SK-N-SH (cell line): Measurements from ENCODE around the gene SHE. TPM values are rescaled to one million over a fixed set of nuclear protein-coding genes. Genes with fewer than 3 reads are reported as not detected.

Source experiments
- CTCF ChIA-PET: fragments of 300-600, 350-600 bp; formaldehyde crosslinking; extraction: SDS; loops from one replicate; lab custom pipeline; 2021; lab: Yijun Ruan, JAX
- POLR2A ChIA-PET: fragments of 350-600 bp; sonication (Branson Sonifier 250); formaldehyde crosslinking; extraction: SDS; loops from one replicate; lab custom pipeline; 2020; ENCODE audit warnings: antibody characterized with exemption, inconsistent platforms; lab: Yijun Ruan, JAX
- DNase-seq: peaks from one replicate; pipeline ENCODE4 v3.0.0; 2012
- H2AFZ ChIP-seq: fragments of 200-600 bp; sonication (generic); 2 replicates; pipeline ENCODE4 v1.8.1; 2016; ENCODE audit warnings: antibody characterized with exemption, mild to moderate bottlenecking, low read depth
- H3F3A ChIP-seq: fragments of 200-600 bp; sonication (generic); replicated peaks from 2 replicates; pipeline ENCODE3; 2016; ENCODE audit warnings: antibody characterized with exemption, mild to moderate bottlenecking; ENCODE audit not compliant: insufficient read depth
- H3K27ac ChIP-seq, 2 experiments: fragments of 200-500 bp in 1 of 2; fragments of 200-600 bp in 1 of 2; sonication (Bioruptor generic) in 1 of 2; sonication (generic), shearing (Covaris generic) in 1 of 2; 2 replicates each; pipeline versions ENCODE4 v1.5.1 to v1.6.1; 2014 to 2016; ENCODE audit warnings: low read depth in 2 of 2, inconsistent platforms in 1 of 2, low read length in 1 of 2, mild to moderate bottlenecking in 1 of 2, mixed read lengths in 1 of 2
- H3K27me3 ChIP-seq: fragments of 200-600 bp; sonication (generic), shearing (Covaris generic); 2 replicates; pipeline ENCODE4 v1.6.1; 2016; ENCODE audit warnings: mixed run types; ENCODE audit not compliant: insufficient read depth
- H3K36me3 ChIP-seq, 2 experiments: fragments of 200-500 bp in 1 of 2; fragments of 200-600 bp in 1 of 2; sonication (Bioruptor generic) in 1 of 2; sonication (generic) in 1 of 2; replicated peaks in 1 of 2; 2 replicates each; pipeline versions ENCODE3 to v1.5.1; 2014 to 2016; ENCODE audit warnings: low read length in 1 of 2, mild to moderate bottlenecking in 1 of 2; ENCODE audit not compliant: insufficient read depth in 2 of 2, control insufficient read depth in 1 of 2
- H3K4me1 ChIP-seq, 2 experiments: fragments of 200-500 bp in 1 of 2; fragments of 200-600 bp in 1 of 2; sonication (Bioruptor generic) in 1 of 2; sonication (generic), shearing (Covaris generic) in 1 of 2; 2 replicates each; pipeline versions ENCODE4 v1.5.1 to v1.6.1; 2014 to 2016; ENCODE audit warnings: low read depth in 1 of 2, low read length in 1 of 2, mixed run types in 1 of 2; ENCODE audit not compliant: insufficient read depth in 2 of 2, control insufficient read depth in 1 of 2
- H3K4me2 ChIP-seq: fragments of 200-600 bp; sonication (generic), shearing (Covaris generic); 2 replicates; pipeline ENCODE4 v1.6.1; 2017; ENCODE audit warnings: mixed run types
- H3K4me3 ChIP-seq, 2 experiments: fragments of 200-500 bp in 1 of 2; fragments of 200-600 bp in 1 of 2; sonication (Bioruptor generic) in 1 of 2; sonication (generic), shearing (Covaris generic) in 1 of 2; 2 replicates each; pipeline versions ENCODE4 v1.5.1 to v1.8.1; 2014 to 2016; ENCODE audit warnings: low read depth in 2 of 2, inconsistent platforms in 1 of 2, low read length in 1 of 2, mild to moderate bottlenecking in 1 of 2, mixed read lengths in 1 of 2, moderate library complexity in 1 of 2
- H3K79me2 ChIP-seq: fragments of 200-600 bp; sonication (generic); 2 replicates; pipeline ENCODE4 v1.8.1; 2017; ENCODE audit warnings: mild to moderate bottlenecking; ENCODE audit not compliant: insufficient read depth
- H3K9ac ChIP-seq: fragments of 200-600 bp; sonication (generic); 2 replicates; pipeline ENCODE4 v1.6.1; 2017; ENCODE audit warnings: mixed run types
- H3K9me2 ChIP-seq: fragments of 200-600 bp; sonication (generic); 2 replicates; pipeline ENCODE4 v1.6.1; 2017; ENCODE audit warnings: mixed run types
- H3K9me3 ChIP-seq: fragments of 200-600 bp; sonication (generic); 2 replicates; pipeline ENCODE4 v1.6.1; 2017; ENCODE audit warnings: mixed run types, mild to moderate bottlenecking, moderate library complexity
- H4K20me1 ChIP-seq: fragments of 200-600 bp; sonication (generic); 2 replicates; pipeline ENCODE4 v1.6.1; 2017; ENCODE audit warnings: mild to moderate bottlenecking, mixed run types; ENCODE audit not compliant: insufficient read depth
- ELF1 ChIP-seq: IDR thresholded peaks from 2 replicates; pipeline ENCODE4 v1.4.0; 2012
- EZH2phosphoT487 ChIP-seq: fragments of 200-600 bp; sonication (generic); IDR thresholded peaks from 2 replicates; pipeline ENCODE4 v1.6.1; 2017; ENCODE audit warnings: low read depth, mixed run types, mild to moderate bottlenecking, antibody characterized with exemption, moderate library complexity, borderline replicate concordance
- FOSL2 ChIP-seq: IDR thresholded peaks from 2 replicates; pipeline ENCODE4 v1.4.0; 2012; ENCODE audit warnings: low read depth, mild to moderate bottlenecking, moderate library complexity, borderline replicate concordance
- FOXJ3 ChIP-seq: sonication (generic); formaldehyde crosslinking; IDR thresholded peaks from 2 replicates; pipeline ENCODE4 v1.5.1; 2020; ENCODE audit warnings: mild to moderate bottlenecking, missing genetic modification reagents
- FOXM1 ChIP-seq: IDR thresholded peaks from 2 replicates; pipeline ENCODE4 v1.4.0; 2012; ENCODE audit warnings: low read depth, mild to moderate bottlenecking
- GATA2 ChIP-seq: sonication (generic); formaldehyde crosslinking; IDR thresholded peaks from 2 replicates; pipeline ENCODE4 v1.5.0; 2020; ENCODE audit warnings: mild to moderate bottlenecking, missing genetic modification reagents
- MAX ChIP-seq: IDR thresholded peaks from 2 replicates; pipeline ENCODE4 v1.4.0; 2012; ENCODE audit warnings: low read depth
- MEF2A ChIP-seq: IDR thresholded peaks from 2 replicates; pipeline ENCODE4 v1.4.0; 2012; ENCODE audit warnings: low read depth, borderline replicate concordance
- MXI1 ChIP-seq: IDR thresholded peaks from 2 replicates; pipeline ENCODE4 v1.6.1; 2012; ENCODE audit warnings: mild to moderate bottlenecking, low read depth, low read length, improper control_type of control experiment
- NRF1 ChIP-seq: IDR thresholded peaks from 2 replicates; pipeline ENCODE4 v1.6.1; 2012; ENCODE audit warnings: low read depth, mild to moderate bottlenecking, low read length
- POLR2AphosphoS5 ChIP-seq: IDR thresholded peaks from 2 replicates; pipeline ENCODE4 v1.6.1; 2012; ENCODE audit warnings: low read depth, low read length
- RAD21 ChIP-seq: IDR thresholded peaks from 2 replicates; pipeline ENCODE4 v1.6.1; 2012; ENCODE audit warnings: mild to moderate bottlenecking, low read length
- SMC3 ChIP-seq: IDR thresholded peaks from 2 replicates; pipeline ENCODE4 v1.6.1; 2012; ENCODE audit warnings: low read depth, low read length, improper control_type of control experiment
- TAF1 ChIP-seq: IDR thresholded peaks from 2 replicates; pipeline ENCODE4 v1.6.1; 2012; ENCODE audit warnings: low read depth, mild to moderate bottlenecking, low read length, moderate library complexity, borderline replicate concordance
- TCF12 ChIP-seq: IDR thresholded peaks from 2 replicates; pipeline ENCODE4 v1.4.0; 2012
- TEAD4 ChIP-seq: IDR thresholded peaks from 2 replicates; pipeline ENCODE4 v1.4.0; 2012; ENCODE audit warnings: mild to moderate bottlenecking, borderline replicate concordance; ENCODE audit not compliant: insufficient read depth
- USF1 ChIP-seq: IDR thresholded peaks from 2 replicates; pipeline ENCODE4 v1.4.0; 2012; ENCODE audit warnings: low read depth, borderline replicate concordance
- USF2 ChIP-seq: fragments of 150-350 bp; IDR thresholded peaks from 2 replicates; pipeline ENCODE4 v1.6.1; 2017; ENCODE audit warnings: antibody characterized with exemption, low read length, low read depth, borderline replicate concordance
- YY1 ChIP-seq: IDR thresholded peaks from 2 replicates; pipeline ENCODE4 v1.4.0; 2012; ENCODE audit warnings: low read depth, mild to moderate bottlenecking
- WGBS: methylation state at CpG from one replicate; pipeline ENCODE4 v1.1.6; 2017; ENCODE audit warnings: low lambda C conversion rate; 5-methylcytosine and 5-hydroxymethylcytosine counted together
- polyA plus RNA-seq, 3 experiments: library from polyadenylated mRNA; depleted of rRNA; stranded (reverse); fragments of >200 nt; gene quantifications; 2 replicates each; pipeline ENCODE4 v1.2.3, GENCODE V29; 2012

SHE gene
- polyA plus RNA-seq, 1 of the 3 experiments (the other 2 are of a cell fraction), result not detected

GRCh38 chr1:154453574-154454352 is 48.4 kb downstream of the SHE start:
- WGBS, result 69% methylated on average over 5 of the region's 5 CpGs
- H3K9me2 ChIP-seq, result no peaks in the 10 kb centered on the region
- no peaks in the 10 kb centered on the region for H3K27me3 ChIP-seq
- H3K9me3 ChIP-seq, result no peaks in the 10 kb centered on the region
- CTCF ChIA-PET, result interaction anchor here (1.2 kb wide), 1 partner anchor 26 kb away, joined by 5 read pairs; no protein-coding TSS in a partner anchor
- no peak overlapping the region for H3K27ac ChIP-seq
- no peak overlapping the region for H3K4me3 ChIP-seq
- no peaks in the 10 kb centered on the region for H3F3A ChIP-seq
- no peak for TF ChIP-seq MAX
- no peak for TF ChIP-seq RAD21
- TF ChIP-seq TAF1, result no peak
- TF ChIP-seq GATA2 (CRISPR knock-in tag), result no peak
- TF ChIP-seq FOXM1, result no peak
- TF ChIP-seq MEF2A, result no peak
- TF ChIP-seq EZH2phosphoT487, result no peak
- no peak for TF ChIP-seq SMC3
- TF ChIP-seq, all 33 proteins: peak for 0
- Histone ChIP-seq H3K4me2 (no peak overlapping the region), H4K20me1 (no peaks in the 10 kb centered on the region), H3K9ac (no peak overlapping the region), H3K36me3 (no peaks in the 10 kb centered on the region), H3K79me2 (no peaks in the 10 kb centered on the region), H3K4me1 (0 out of 4 replicates have a peak, but pooled peaks cover 0 to 6% of the 10 kb centered on the region in 2 experiments), H2AFZ (peak overlapping the region; percentile 38; the same call in 1 of the 2 replicates)
- POLR2A ChIA-PET, result no interaction called here
- DNase-seq, result no peak

GRCh38 chr1:154453161-154453560 is 49.1 kb downstream of the SHE start:
- no peaks in the 10 kb centered on the region for H3K36me3 ChIP-seq
- DNase-seq, result no peak
- H3K4me1 ChIP-seq, result peaks cover under 1 to 6% of the 10 kb centered on the region in 2 experiments; a peak in 1 of 4 replicates
- no peaks in the 10 kb centered on the region for H3K9me2 ChIP-seq
- 96% methylated on average over 5 of the region's 5 CpGs for WGBS
- peak overlapping the region; percentile 38; the same call in 1 of the 2 replicates for H2AFZ ChIP-seq
- POLR2A ChIA-PET, result no interaction called here
- no peak for TF ChIP-seq FOSL2
- TF ChIP-seq NRF1, result no peak
- TF ChIP-seq USF2, result no peak
- no peak for TF ChIP-seq TEAD4
- no peak for TF ChIP-seq FOXJ3
- TF ChIP-seq USF1, result no peak
- no peak for TF ChIP-seq ELF1
- no peak for TF ChIP-seq MXI1
- no peak for TF ChIP-seq YY1
- no peak for TF ChIP-seq TCF12
- no peak for TF ChIP-seq POLR2AphosphoS5
- no peak for TF ChIP-seq FOXM1
- H4K20me1 ChIP-seq, result no peaks in the 10 kb centered on the region
- CTCF ChIA-PET, result no interaction called here
- no peak overlapping the region for H3K27ac ChIP-seq
- no peaks in the 10 kb centered on the region for H3K79me2 ChIP-seq
- no peaks in the 10 kb centered on the region for H3K9me3 ChIP-seq
- no peak overlapping the region for H3K4me2 ChIP-seq
- H3K4me3 ChIP-seq, result no peak overlapping the region
- H3K27me3 ChIP-seq, result no peaks in the 10 kb centered on the region
- no peaks in the 10 kb centered on the region for H3F3A ChIP-seq
- H3K9ac ChIP-seq, result no peak overlapping the region
